Breast epithelium (tissue), 4 donors: Measurements from ENCODE around the gene HOXB6. TPM values are rescaled to one million over a fixed set of nuclear protein-coding genes. Genes with fewer than 3 reads are reported as not detected.
A peak's percentile ranks its signal among the peaks of the same experiment; 100 is the strongest.

Experiments
- DNase-seq, 2 donors: peaks; one replicate each; pipeline ENCODE4 v3.0.0-alpha.2; 2019; ENCODE audit warnings: low spot score in 2 of 2
- H3K27ac ChIP-seq, 2 donors: fragments of 200-600 bp; sonication (generic) in 1 of 2; one replicate each; pipeline ENCODE4 v1.5.1; 2016 to 2019; ENCODE audit warnings: mild to moderate bottlenecking in 1 of 2
- H3K27me3 ChIP-seq, 2 donors: fragments of 200-600 bp; sonication (generic) in 1 of 2; one replicate each; pipeline versions ENCODE4 v1.5.1 to v1.6.0; 2017 to 2019; ENCODE audit warnings: control low read depth in 1 of 2, mild to moderate bottlenecking in 1 of 2
- H3K36me3 ChIP-seq: fragments of 200-600 bp; one replicate; pipeline ENCODE4 v1.5.1; 2019
- H3K4me1 ChIP-seq, 2 donors: fragments of 200-600 bp; sonication (generic); one replicate each; pipeline ENCODE4 v1.5.1; 2016 to 2019; ENCODE audit warnings: control low read depth in 1 of 2
- H3K4me3 ChIP-seq, 3 donors: fragments of 200-600 bp; sonication (generic); 1 replicate in 2 of 3; 2 replicates in 1 of 3; pipeline ENCODE4 v1.5.1; 2016 to 2019; ENCODE audit warnings: mild to moderate bottlenecking in 3 of 3, moderate library complexity in 2 of 3
- H3K9me3 ChIP-seq, 2 donors: fragments of 200-600 bp; sonication (generic) in 1 of 2; one replicate each; pipeline ENCODE4 v1.5.1; 2016 to 2019; ENCODE audit warnings: control low read depth in 1 of 2
- POLR2A ChIP-seq: fragments of 450-650 bp; IDR thresholded peaks from one replicate; pipeline ENCODE4 v1.6.1; 2016; ENCODE audit warnings: antibody characterized with exemption, mild to moderate bottlenecking, moderate library complexity
- POLR2AphosphoS5 ChIP-seq, 3 donors: sonication (generic); formaldehyde crosslinking; IDR thresholded peaks; one replicate each; pipeline ENCODE4 v1.6.1; 2017; ENCODE audit warnings: antibody characterized with exemption in 3 of 3
- intact Hi-C: fragments of 100-400 bp; cut with DNase I; formaldehyde crosslinking; loops from one replicate; pipeline ENCODE4 v1.15.1; 2023; ENCODE audit warnings: low total_unique reads
- total RNA-seq, 3 donors: library from RNA; depleted of rRNA; stranded (reverse); fragments of >200 nt; gene quantifications; one replicate each; pipeline ENCODE4 v1.1.0, GENCODE V29; 2016
- TF ChIP-seq, protein P1 (sequence below), 3 donors: fragments of 450-650 bp; IDR thresholded peaks; one replicate each; pipeline ENCODE4 v1.5.1; 2016 to 2017; ENCODE audit warnings: antibody characterized with exemption in 3 of 3, mild to moderate bottlenecking in 3 of 3, moderate library complexity in 3 of 3

The HOXB6 gene
- total RNA-seq, 3 donors from 2014 or later, result 1.0 to 24.9 (median 18.2) TPM

DNA sequence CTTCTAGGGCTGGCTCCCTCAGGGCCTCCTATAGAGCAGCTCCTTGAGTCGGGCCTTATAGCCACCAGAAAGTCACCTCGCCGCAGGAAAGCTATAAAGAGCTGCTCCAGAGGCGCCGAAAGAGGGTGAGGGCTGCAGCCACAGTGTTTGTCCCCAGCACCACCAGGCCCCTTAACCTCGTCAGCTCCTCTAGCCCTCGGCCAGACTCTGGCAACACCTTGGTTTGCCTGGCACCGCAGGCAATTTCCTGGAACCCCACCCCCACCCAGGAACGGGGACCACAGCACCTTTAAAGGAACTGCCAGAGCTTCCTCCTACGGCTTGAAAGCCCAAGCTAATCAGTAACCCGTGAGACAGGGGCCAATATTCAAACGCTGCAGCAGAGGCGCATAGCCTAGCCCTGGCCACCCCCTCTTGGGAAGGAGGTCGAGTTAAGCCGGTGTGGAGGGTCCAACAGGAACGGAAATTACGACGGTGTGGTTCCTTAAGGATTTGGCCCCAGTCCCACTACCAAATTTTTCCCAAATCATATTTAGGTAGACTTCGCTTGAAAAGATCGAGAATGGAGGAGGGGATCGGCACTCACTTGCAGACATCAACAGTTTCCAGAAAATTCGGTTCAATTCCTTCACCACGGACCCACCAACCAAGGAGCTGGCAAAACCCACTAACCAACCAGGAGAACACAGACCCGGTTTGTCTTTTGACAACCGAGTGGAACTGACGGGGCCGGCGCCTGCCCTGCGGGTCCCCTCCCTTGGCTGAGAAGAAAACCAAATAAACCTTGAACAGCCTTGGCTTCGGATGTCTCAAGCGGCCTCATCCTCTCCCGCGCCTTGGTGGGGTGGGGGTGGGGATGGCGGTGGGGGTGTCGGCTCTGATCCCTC, 3.0 kb downstream of the HOXB6 start:
- peaks cover 0 to 10% of the 10 kb centered on the region in 2 donors for H3K4me1 ChIP-seq
- peaks cover 3 to 100% of the 10 kb centered on the region in 2 donors for H3K27me3 ChIP-seq
- H3K4me3 ChIP-seq, result peak overlapping the region; percentile 28 to 52 (median 48)
- no peaks in the 10 kb centered on the region for H3K36me3 ChIP-seq
- H3K9me3 ChIP-seq, result no peaks in the 10 kb centered on the region
- intact Hi-C loops, result no loop called here
- TF ChIP-seq, protein P1, sequence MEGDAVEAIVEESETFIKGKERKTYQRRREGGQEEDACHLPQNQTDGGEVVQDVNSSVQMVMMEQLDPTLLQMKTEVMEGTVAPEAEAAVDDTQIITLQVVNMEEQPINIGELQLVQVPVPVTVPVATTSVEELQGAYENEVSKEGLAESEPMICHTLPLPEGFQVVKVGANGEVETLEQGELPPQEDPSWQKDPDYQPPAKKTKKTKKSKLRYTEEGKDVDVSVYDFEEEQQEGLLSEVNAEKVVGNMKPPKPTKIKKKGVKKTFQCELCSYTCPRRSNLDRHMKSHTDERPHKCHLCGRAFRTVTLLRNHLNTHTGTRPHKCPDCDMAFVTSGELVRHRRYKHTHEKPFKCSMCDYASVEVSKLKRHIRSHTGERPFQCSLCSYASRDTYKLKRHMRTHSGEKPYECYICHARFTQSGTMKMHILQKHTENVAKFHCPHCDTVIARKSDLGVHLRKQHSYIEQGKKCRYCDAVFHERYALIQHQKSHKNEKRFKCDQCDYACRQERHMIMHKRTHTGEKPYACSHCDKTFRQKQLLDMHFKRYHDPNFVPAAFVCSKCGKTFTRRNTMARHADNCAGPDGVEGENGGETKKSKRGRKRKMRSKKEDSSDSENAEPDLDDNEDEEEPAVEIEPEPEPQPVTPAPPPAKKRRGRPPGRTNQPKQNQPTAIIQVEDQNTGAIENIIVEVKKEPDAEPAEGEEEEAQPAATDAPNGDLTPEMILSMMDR (IDR thresholded peaks at IDR 0.05), result no peak
- no peak for TF ChIP-seq POLR2AphosphoS5 (IDR thresholded peaks at IDR 0.05)
- no peak for TF ChIP-seq POLR2A
- DNase-seq, result no peak
- H3K27ac ChIP-seq, result no peak overlapping the region

DNA sequence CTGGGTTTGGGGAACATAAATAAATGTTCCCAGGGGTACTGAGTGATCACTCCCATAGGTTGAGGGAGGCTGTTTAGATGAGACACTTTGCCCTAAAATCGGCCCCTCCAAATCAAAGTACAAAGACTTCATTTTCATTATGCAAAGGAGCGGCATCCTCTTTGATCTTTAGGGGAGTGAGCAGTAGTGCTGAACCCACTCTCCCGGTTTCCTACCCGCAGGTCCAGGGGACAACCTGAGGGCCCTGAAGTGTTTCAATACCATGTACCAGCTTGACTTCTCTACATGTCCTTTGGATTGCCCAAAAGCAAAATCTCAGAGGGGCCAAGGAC, 3.6 kb downstream of the HOXB6 start:
- no peak overlapping the region for H3K27ac ChIP-seq
- peaks cover under 1 to 100% of the 10 kb centered on the region in 2 donors for H3K27me3 ChIP-seq
- DNase-seq, result no peak
- intact Hi-C loops, result no loop called here
- H3K36me3 ChIP-seq, result no peaks in the 10 kb centered on the region
- H3K9me3 ChIP-seq, result no peaks in the 10 kb centered on the region
- no peak overlapping the region for H3K4me3 ChIP-seq
- H3K4me1 ChIP-seq, result peaks cover 0 to 10% of the 10 kb centered on the region in 2 donors
- TF ChIP-seq, protein P1 (IDR thresholded peaks at IDR 0.05), result no peak
- TF ChIP-seq POLR2A (no peak), POLR2AphosphoS5 (IDR thresholded peaks at IDR 0.05) (no peak)

DNA sequence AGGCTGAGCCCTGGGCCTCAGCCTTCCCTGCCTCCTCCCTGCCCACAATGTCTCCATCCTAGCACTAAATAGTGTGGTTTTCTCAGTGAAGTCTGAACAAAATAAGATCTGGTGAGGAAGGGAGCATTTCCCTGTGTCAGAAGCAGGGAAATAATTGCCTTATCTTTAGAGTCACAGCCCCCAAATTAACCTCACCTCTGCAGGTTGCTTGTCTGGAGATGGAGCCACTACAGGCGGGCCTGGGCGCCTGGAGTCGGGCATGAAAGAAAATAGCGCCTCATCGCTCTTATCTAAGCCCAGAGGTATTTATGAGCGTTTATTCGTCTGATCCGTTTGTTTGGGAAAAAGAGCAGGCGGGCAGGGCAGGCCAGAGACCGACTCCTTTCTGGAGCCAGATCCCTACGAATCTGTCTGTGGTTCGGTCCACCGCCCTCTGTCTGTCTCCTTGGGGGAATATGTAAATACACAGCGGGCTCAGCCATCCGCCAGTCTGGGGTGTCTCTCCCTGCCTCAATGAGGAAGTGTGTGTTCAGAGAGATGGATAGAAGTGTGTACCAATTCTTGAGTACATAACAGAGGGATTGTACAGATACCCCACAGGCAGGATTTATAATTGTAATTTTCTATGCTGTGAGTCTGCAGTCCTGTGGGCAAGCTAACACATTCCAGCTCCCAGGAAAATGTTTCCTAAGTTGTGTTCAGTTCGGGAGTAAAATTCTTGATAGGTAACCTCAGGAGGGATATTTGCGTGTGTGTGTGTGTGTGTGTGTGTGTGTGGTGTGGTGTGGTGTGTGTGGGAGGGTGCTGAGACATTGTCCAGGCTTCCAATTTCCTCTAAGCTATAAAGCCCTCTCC, 4.3 kb downstream of the HOXB6 start:
- TF ChIP-seq POLR2A (no peak), POLR2AphosphoS5 (IDR thresholded peaks at IDR 0.05) (no peak)
- TF ChIP-seq, protein P1 (IDR thresholded peaks at IDR 0.05), result no peak
- intact Hi-C loops, result no loop called here
- Histone ChIP-seq H3K4me3 (no peak overlapping the region), H3K27me3 (peaks cover 0 to 99% of the 10 kb centered on the region in 2 donors), H3K36me3 (no peaks in the 10 kb centered on the region), H3K27ac (no peak overlapping the region), H3K4me1 (peaks cover 0 to 10% of the 10 kb centered on the region in 2 donors), H3K9me3 (no peaks in the 10 kb centered on the region)
- no peak for DNase-seq

DNA sequence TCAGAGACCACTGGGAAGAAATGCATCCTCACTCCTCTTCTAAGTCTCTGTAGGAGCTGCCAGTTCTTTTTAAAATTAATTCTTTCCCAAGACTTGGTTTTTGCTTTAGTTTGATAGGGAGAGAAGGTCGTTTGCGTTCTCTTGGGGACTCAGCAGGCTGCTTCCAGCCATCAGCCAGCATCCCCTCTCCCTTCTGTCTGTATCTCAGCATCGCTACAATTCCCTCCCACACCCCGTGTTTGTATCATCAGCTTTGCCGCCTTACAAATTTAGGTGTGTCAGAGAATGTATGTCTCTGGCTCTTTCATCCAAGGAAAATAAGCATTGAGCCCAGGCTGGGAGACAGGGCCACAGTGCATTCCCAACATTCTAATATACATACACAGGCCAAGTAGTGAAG, 5.4 kb downstream of the HOXB6 start:
- H3K36me3 ChIP-seq, result no peaks in the 10 kb centered on the region
- intact Hi-C loops, result no loop called here
- TF ChIP-seq POLR2AphosphoS5 (IDR thresholded peaks at IDR 0.05) (no peak), POLR2A (no peak)
- TF ChIP-seq, protein P1 (IDR thresholded peaks at IDR 0.05), result no peak
- peaks cover 0 to 99% of the 10 kb centered on the region in 2 donors for H3K27me3 ChIP-seq
- no peak overlapping the region for H3K27ac ChIP-seq
- no peaks in the 10 kb centered on the region for H3K9me3 ChIP-seq
- H3K4me3 ChIP-seq, result no peak overlapping the region
- no peak for DNase-seq
- H3K4me1 ChIP-seq, result peaks cover 0 to 10% of the 10 kb centered on the region in 2 donors

DNA sequence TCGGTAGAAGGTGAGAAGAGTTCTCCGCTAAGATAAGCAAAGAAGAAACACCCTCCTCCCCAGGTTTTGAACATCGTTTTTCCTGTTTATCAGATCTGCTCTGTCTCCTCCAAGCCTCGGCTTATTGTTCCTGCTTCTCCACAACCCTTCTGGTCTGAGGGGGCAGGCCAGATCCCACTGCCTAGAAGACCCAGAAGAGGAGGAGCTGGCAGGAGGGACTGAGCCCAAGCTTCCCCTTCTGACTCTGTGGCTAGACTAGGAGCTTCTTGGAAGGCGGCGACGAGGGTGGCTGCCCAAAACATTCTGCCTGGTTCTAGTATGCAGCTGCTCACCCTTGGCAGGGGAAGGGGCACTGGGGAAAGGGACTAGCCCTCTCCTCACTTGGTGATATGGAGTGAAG, 6.0 kb downstream of the HOXB6 start:
- TF ChIP-seq POLR2AphosphoS5 (IDR thresholded peaks at IDR 0.05), result no peak
- no peak for TF ChIP-seq POLR2A
- TF ChIP-seq, protein P1 (IDR thresholded peaks at IDR 0.05), result no peak
- H3K4me3 ChIP-seq, result peak overlapping the region in 1 of 3 donors; percentile 70
- peaks cover 0 to 97% of the 10 kb centered on the region in 2 donors for H3K27me3 ChIP-seq
- intact Hi-C loops, result no loop called here
- no peak for DNase-seq
- peaks cover 0 to 10% of the 10 kb centered on the region in 2 donors for H3K4me1 ChIP-seq
- peak overlapping the region in 1 of 2 donors; percentile 85 for H3K27ac ChIP-seq
- H3K36me3 ChIP-seq, result no peaks in the 10 kb centered on the region
- H3K9me3 ChIP-seq, result no peaks in the 10 kb centered on the region
